GM12872 (cell line): ENCODE results near the gene RNF114.

ENCODE experiments used
- CTCF ChIP-seq: IDR thresholded peaks from 3 replicates; pipeline ENCODE4 v1.5.1; 2011; ENCODE audit warnings: low read depth, mild to moderate bottlenecking, low read length, moderate library complexity; ENCODE audit not compliant: insufficient read depth

Gene RNF114

DNA sequence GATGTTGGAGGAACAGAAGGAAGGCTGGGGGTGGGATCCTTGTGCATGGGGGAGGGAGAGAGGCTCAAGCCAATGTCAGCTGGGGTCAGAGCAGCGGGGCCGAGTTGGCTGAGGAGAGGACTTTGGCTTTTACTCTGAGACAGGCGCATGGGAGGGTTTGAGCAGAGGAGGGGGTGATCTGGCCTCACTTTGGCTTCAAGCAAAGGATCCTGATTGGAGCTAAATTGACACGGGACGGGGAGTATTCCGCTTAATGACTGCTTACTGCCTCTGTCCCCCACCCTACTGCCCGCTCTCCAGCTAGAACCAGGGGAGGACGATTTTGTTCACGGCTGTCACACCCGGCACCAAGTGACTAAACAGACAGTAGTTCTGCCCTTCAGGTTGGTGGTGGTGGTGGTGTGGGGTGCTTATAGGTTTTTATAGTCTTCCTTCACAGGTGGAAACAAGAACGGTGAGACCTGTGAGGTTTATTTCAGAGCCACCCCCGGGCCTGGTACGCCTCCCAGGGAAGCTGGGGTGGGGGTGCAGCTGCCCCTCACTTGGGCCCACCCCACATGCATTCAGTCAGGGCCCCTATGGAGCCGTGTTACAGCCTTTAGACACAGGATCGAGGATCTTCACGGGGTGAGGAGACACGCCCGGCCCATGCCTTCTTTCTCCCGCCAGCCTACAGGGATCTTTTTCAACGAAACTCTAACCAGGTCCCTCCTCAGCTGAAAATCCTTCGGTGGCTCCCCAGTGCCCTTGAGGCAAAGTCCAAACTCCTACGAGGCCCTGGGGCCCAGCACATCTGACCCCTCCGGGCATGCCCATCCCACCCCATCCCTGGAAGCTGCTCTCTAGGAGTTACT lies 45.2 kb downstream of the RNF114 start:
- no peak for TF ChIP-seq CTCF

DNA sequence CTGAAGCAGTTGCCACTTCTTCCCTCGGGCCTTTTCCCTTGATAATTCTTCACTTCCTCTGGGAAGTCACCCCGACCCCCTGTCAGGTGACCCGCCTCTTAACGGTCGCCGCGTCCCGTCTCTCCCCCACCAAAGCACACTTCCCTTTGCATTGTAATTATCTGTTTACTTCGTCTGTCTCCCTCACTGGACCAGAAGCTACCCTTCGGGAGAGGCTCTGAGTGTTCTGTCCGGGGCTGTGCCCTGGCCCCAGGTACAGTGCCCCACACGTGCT lies 45.8 kb downstream of the RNF114 start:
- no peak for TF ChIP-seq CTCF

DNA sequence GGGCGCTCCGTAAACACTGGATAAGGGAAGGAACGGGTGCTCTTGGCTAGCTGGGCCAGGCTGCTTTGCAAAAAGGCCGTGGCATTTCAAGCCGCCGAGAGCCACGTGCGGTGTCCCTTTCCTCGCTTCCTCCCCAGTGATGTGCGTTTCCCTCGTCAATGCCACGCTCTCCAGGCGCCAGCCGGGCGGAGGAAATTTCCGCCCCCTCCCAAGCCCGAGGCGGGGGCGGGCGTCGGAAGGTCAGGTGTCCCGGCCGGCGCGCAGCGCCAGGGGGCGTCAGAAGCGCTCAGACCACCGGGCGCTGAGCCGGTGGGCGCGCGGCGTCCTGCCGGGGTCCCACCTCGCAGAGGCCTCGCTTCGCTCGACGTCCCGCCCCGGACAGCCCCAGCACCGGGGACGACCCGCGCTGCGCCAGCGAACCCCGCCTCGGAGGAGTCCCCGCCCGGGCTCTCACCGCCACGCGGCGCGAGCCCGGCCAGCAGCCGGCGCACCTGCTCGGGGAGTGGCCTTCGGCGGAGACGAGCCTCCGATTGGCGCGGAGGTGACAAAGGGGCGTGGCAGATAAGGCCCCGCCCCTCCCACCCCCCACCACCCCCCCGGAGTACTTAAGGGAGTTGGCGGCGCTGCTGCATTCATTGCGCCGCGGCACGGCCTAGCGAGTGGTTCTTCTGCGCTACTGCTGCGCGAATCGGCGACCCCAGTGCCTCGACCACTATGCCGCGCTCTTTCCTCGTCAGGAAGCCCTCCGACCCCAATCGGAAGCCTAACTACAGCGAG lies 46.3 kb downstream of the RNF114 start, which contains the start of gene SNAI1:
Gene SNAI1 (plus strand): TSS at position 635 of the 777 bp plus-strand sequence. CDS start 80 bp downstream, at position 715.
- peak; percentile 61 for TF ChIP-seq CTCF

- TF ChIP-seq CTCF = no peak
Observed at GRCh38 chr20:49983123-49983847, 47.1 kb downstream of the RNF114 start.

DNA sequence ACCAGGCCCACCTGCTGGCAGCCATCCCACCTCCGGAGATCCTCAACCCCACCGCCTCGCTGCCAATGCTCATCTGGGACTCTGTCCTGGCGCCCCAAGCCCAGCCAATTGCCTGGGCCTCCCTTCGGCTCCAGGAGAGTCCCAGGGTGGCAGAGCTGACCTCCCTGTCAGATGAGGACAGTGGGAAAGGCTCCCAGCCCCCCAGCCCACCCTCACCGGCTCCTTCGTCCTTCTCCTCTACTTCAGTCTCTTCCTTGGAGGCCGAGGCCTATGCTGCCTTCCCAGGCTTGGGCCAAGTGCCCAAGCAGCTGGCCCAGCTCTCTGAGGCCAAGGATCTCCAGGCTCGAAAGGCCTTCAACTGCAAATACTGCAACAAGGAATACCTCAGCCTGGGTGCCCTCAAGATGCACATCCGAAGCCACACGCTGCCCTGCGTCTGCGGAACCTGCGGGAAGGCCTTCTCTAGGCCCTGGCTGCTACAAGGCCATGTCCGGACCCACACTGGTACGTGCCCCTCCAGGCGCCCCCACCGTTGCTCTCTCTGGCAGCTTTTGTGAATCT lies 47.7 kb downstream of the RNF114 start:
- TF ChIP-seq CTCF = no peak

DNA sequence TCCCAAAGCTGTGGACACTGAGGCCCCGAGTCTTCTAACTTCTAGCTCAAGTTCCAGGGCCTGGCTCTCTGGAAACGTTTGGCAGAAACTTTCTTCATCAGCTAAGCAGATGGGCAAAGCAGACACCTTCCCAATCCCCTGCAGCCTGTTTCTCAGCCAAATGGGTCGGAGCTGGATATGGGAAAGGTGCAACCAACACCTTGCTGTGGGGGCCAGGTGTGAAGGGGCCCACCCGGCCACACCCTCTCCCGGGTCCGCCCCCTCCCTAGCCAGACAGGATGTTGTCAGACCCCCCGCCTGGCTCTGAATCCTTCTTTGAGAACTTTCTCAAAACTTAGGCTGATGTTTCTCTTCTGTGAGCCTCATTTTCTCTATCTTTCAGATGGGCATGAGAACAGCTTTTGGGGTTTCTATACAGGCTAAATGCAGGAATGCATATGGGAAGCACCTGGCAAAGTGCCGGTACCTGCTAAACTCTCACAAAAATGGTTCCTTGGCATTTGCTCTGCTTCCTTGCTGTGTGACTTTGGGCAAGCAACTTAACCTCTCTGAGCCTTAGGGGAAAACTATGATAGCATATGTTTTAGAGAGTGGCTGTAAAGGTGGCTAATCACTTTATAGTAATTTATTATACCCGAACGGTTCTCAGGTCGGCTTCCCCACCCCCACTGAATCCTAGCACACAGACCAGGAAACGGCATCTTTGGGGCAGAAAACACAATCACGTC lies 48.4 kb downstream of the RNF114 start:
- no peak for TF ChIP-seq CTCF

- TF ChIP-seq CTCF = no peak
Observed at GRCh38 chr20:49985157-49985556, 49.0 kb downstream of the RNF114 start.
